ENCODE data around the gene TMC5. TPM values are rescaled to one million over a fixed set of nuclear protein-coding genes. Genes with fewer than 3 reads are reported as not detected.
"Not testable (repeated sequence)": the region's sequence is repeated elsewhere in the genome, so short reads cannot be mapped to it uniquely, and the experiment has no call there.

TMC5 gene
- total and polyA plus RNA-seq, 2 of the 13 experiments (the other 11 are each of a cell fraction or from before 2014, with no cell fraction given): 0.09 to 0.41 TPM

- DNase-seq (ENCODE audit: low spot score); H3K36me3 ChIP-seq (replicated peaks in 1 of 2; ENCODE audit: control insufficient read depth in 1 of 2, insufficient read depth in 2 of 2, low read length in 2 of 2); POLR2A ChIA-PET; H3K9me3 ChIP-seq (ENCODE audit: low read length); H3K79me2 ChIP-seq (ENCODE audit: insufficient read depth, low read length); H3K27ac ChIP-seq (ENCODE audit: extremely low read length, insufficient read depth, low read length); BruUV-seq (replicated peaks); H2AFZ ChIP-seq (ENCODE audit: low read length); H4K20me1 ChIP-seq (ENCODE audit: insufficient read depth, low read length); H3K4me1 ChIP-seq (ENCODE audit: insufficient read depth, low read length); H3K4me2 ChIP-seq (ENCODE audit: low read depth, low read length); in situ Hi-C loops (cut with HindIII; ENCODE audit: extremely low pct_ligation_motif_present, low pct_unique_long_range_greater_than_20kb); intact Hi-C loops (cut with micrococcal nuclease; ENCODE audit: unreplicated experiment); FAIRE-seq; ATAC-seq; H3K4me3 ChIP-seq (replicated peaks in 1 of 3; ENCODE audit: insufficient read depth in 1 of 3, low read depth in 2 of 3, low read length in 3 of 3); H3K27me3 ChIP-seq (ENCODE audit: control insufficient read depth in 1 of 2, insufficient read depth in 2 of 2, low read length in 2 of 2); H3K9ac ChIP-seq (ENCODE audit: insufficient read depth, low read depth, low read length): not testable (repeated sequence)
- TF ChIP-seq MAFF (IDR thresholded peaks at IDR 0.05; ENCODE audit: low read depth, low read length) (peak; percentile 52), MAFK (conservative IDR thresholded peaks at IDR 0.05 in 1 of 2, IDR thresholded peaks at IDR 0.05 in 1 of 2; ENCODE audit: low read length in 2 of 2) (peak; percentile 54 to 67; a peak in 3 of 4 replicates)
- CTCF ChIA-PET (ENCODE audit: low intra/inter-chr PET ratio, low total read pairs): interaction anchor here (4.6 kb wide), 1 partner anchor 111 kb away, joined by 77 read pairs; no protein-coding TSS in a partner anchor
- WGBS (ENCODE audit: low lambda C conversion rate): 40% methylated on average over 6 of the region's 6 CpGs
Observed at GRCh38 chr16:19391185-19391776, 26.4 kb upstream of the TMC5 start.

DNA sequence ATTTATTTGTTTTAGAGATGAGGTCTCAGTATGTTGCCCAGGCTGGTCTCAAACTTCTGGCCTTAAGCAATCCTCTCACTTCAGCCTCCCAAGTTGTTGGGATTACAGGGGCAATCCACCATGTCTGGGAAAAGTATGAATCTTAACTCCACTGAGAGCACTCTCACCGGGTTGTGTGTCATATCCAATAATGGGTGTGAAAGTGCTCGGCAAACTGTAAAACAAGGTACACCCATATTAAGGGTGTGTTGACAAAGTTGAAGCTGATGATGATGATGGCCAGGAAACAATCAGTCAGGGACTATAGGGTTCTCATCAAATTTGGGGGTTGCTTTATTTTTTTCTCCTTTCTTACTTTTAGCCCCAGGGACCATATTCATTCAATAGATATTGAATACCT is 25.3 kb upstream of the TMC5 start:
- H3K4me1 ChIP-seq (ENCODE audit: insufficient read depth, low read length): peaks cover 16% of the 10 kb centered on the region
- BruUV-seq (replicated peaks): no TSS peak
- H2AFZ ChIP-seq (ENCODE audit: low read length): no peak overlapping the region
- H3K4me2 ChIP-seq (ENCODE audit: low read depth, low read length): no peak overlapping the region
- no peak overlapping the region for H3K4me3 ChIP-seq (replicated peaks in 1 of 3; ENCODE audit: insufficient read depth in 1 of 3, low read depth in 2 of 3, low read length in 3 of 3)
- H3K27ac ChIP-seq (ENCODE audit: extremely low read length, insufficient read depth, low read length): no peak overlapping the region
- ChIA-PET POLR2A (no interaction called here), CTCF (ENCODE audit: low intra/inter-chr PET ratio, low total read pairs) (no interaction called here)
- no peak for FAIRE-seq
- H3K36me3 ChIP-seq (replicated peaks in 1 of 2; ENCODE audit: control insufficient read depth in 1 of 2, insufficient read depth in 2 of 2, low read length in 2 of 2): no peaks in the 10 kb centered on the region
- H4K20me1 ChIP-seq (ENCODE audit: insufficient read depth, low read length): no peaks in the 10 kb centered on the region
- in situ Hi-C loops (cut with HindIII; ENCODE audit: extremely low pct_ligation_motif_present, low pct_unique_long_range_greater_than_20kb) (no loop called here), intact Hi-C loops (cut with micrococcal nuclease; ENCODE audit: unreplicated experiment) (no loop called here)
- no peak for DNase-seq (ENCODE audit: low spot score)
- H3K27me3 ChIP-seq (ENCODE audit: control insufficient read depth in 1 of 2, insufficient read depth in 2 of 2, low read length in 2 of 2): peaks cover 0 to 11% of the 10 kb centered on the region in 2 experiments; a peak in 1 of 5 replicates
- WGBS (ENCODE audit: low lambda C conversion rate): 12% methylated on average over 2 of the region's 2 CpGs
- H3K9ac ChIP-seq (ENCODE audit: insufficient read depth, low read depth, low read length): no peak overlapping the region
- no peaks in the 10 kb centered on the region for H3K9me3 ChIP-seq (ENCODE audit: low read length)
- H3K79me2 ChIP-seq (ENCODE audit: insufficient read depth, low read length): no peaks in the 10 kb centered on the region
- ATAC-seq: no peak
- no peak for TF ChIP-seq NFE2 (CRISPR knock-in tag; IDR thresholded peaks at IDR 0.05)
- TF ChIP-seq MAFF (IDR thresholded peaks at IDR 0.05; ENCODE audit: low read depth, low read length): no peak
- no peak for TF ChIP-seq ZZZ3 (CRISPR knock-in tag; IDR thresholded peaks at IDR 0.05; ENCODE audit: borderline replicate concordance)
- TF ChIP-seq POLR2AphosphoS2 (IDR thresholded peaks at IDR 0.05; ENCODE audit: low read depth, low read length): no peak
- no peak for TF ChIP-seq ZNF350 (CRISPR knock-in tag; IDR thresholded peaks at IDR 0.05; ENCODE audit: borderline replicate concordance, low read depth)
- no peak for TF ChIP-seq SALL1 (CRISPR knock-in tag; IDR thresholded peaks at IDR 0.05)
- no peak for TF ChIP-seq ZFY (CRISPR knock-in tag; IDR thresholded peaks at IDR 0.05)
- no peak for TF ChIP-seq RAD51 (IDR thresholded peaks at IDR 0.05; ENCODE audit: borderline replicate concordance)
- no peak for TF ChIP-seq GTF3A (CRISPR knock-in tag; conservative IDR thresholded peaks at IDR 0.05)
- TF ChIP-seq ZNF7 (CRISPR knock-in tag; IDR thresholded peaks at IDR 0.05): no peak
- no peak for TF ChIP-seq ZNF749 (CRISPR knock-in tag; IDR thresholded peaks at IDR 0.05; ENCODE audit: borderline replicate concordance)
- TF ChIP-seq TGIF2 (CRISPR knock-in tag; IDR thresholded peaks at IDR 0.05): no peak
- TF ChIP-seq ZNF225 (CRISPR knock-in tag; IDR thresholded peaks at IDR 0.05): no peak
- TF ChIP-seq PRDM15 (CRISPR knock-in tag; IDR thresholded peaks at IDR 0.05): no peak
- TF ChIP-seq MTF2 (CRISPR knock-in tag; IDR thresholded peaks at IDR 0.05; ENCODE audit: borderline replicate concordance): no peak
